ENCODE results near the gene HTT. TPM values are rescaled to one million over a fixed set of nuclear protein-coding genes. Genes with fewer than 3 reads are reported as not detected.
A peak's percentile ranks its signal among the peaks of the same experiment; 100 is the strongest.

Gene HTT
- total RNA-seq, 1 experiment from 2014 or later, result 64.4 TPM

GRCh38 chr4:3200423-3201090 lies 126.1 kb downstream of the HTT start:
- Histone ChIP-seq H3K9me3 (ENCODE audit: control insufficient read depth, low read depth, low read length) (no peaks in the 10 kb centered on the region), H3K9ac (ENCODE audit: extremely low read depth, insufficient read length, low read length) (no peak overlapping the region), H2BK12ac (ENCODE audit: insufficient read length, low read depth, low read length) (no peak overlapping the region), H3K4me2 (ENCODE audit: insufficient read depth, insufficient read length, low read length) (no peak overlapping the region), H2BK15ac (ENCODE audit: low read depth, low read length) (no peak overlapping the region), H4K91ac (ENCODE audit: insufficient read length, low read depth, low read length) (peak overlapping the region; percentile 42), H3T11ph (ENCODE audit: low read length) (no peak overlapping the region), H3K14ac (ENCODE audit: insufficient read depth, low read length) (no peak overlapping the region), H2BK5ac (ENCODE audit: insufficient read length, low read length) (no peak overlapping the region), H3K23ac (ENCODE audit: insufficient read length, low read depth, low read length) (no peak overlapping the region), H3K56ac (ENCODE audit: insufficient read length, low read depth, low read length) (no peak overlapping the region), H4K20me1 (ENCODE audit: control insufficient read depth, insufficient read depth, insufficient read length) (no peaks in the 10 kb centered on the region), H3K27ac (ENCODE audit: insufficient read length, low read depth, low read length) (no peak overlapping the region), H3K79me1 (ENCODE audit: insufficient read depth, low read depth, low read length, poor library complexity, severe bottlenecking) (no peaks in the 10 kb centered on the region), H3K79me2 (ENCODE audit: insufficient read depth, low read length) (no peaks in the 10 kb centered on the region), H3K4ac (ENCODE audit: low read depth, low read length) (no peak overlapping the region), H2AK5ac (ENCODE audit: insufficient read length, low read length) (no peak overlapping the region), H2BK20ac (ENCODE audit: low read depth, low read length, poor library complexity, severe bottlenecking) (no peak overlapping the region), H2AFZ (ENCODE audit: low read length) (no peak overlapping the region), H4K8ac (replicated peaks; ENCODE audit: insufficient read length, low read depth, low read length) (no peak overlapping the region), H3K18ac (ENCODE audit: insufficient read length, low read depth, low read length) (no peak overlapping the region), H3K4me1 (ENCODE audit: insufficient read depth, low read length) (no peaks in the 10 kb centered on the region), H3K27me3 (ENCODE audit: insufficient read depth, low read length) (no peaks in the 10 kb centered on the region), H4K5ac (ENCODE audit: insufficient read length, low read depth, low read length) (no peak overlapping the region), H3K23me2 (ENCODE audit: insufficient read length, low read depth, low read length, poor library complexity, severe bottlenecking) (no peaks in the 10 kb centered on the region), H2BK120ac (ENCODE audit: low read depth, low read length, poor library complexity, severe bottlenecking) (no peak overlapping the region)
- H3K4me3 Mint-ChIP-seq, result no peak overlapping the region
- no peaks in the 10 kb centered on the region for H3K9me3 Mint-ChIP-seq
- H3K4me1 Mint-ChIP-seq, result no peaks in the 10 kb centered on the region
- H3K36me3 Mint-ChIP-seq (ENCODE audit: insufficient read depth in 1 of 3, low read depth in 3 of 3), result peaks cover 2 to 56% (median 12%) of the 10 kb centered on the region in 3 experiments; a peak in 6 of 7 replicates
- no peak overlapping the region for H3K27ac Mint-ChIP-seq
- TF ChIP-seq, protein P1, sequence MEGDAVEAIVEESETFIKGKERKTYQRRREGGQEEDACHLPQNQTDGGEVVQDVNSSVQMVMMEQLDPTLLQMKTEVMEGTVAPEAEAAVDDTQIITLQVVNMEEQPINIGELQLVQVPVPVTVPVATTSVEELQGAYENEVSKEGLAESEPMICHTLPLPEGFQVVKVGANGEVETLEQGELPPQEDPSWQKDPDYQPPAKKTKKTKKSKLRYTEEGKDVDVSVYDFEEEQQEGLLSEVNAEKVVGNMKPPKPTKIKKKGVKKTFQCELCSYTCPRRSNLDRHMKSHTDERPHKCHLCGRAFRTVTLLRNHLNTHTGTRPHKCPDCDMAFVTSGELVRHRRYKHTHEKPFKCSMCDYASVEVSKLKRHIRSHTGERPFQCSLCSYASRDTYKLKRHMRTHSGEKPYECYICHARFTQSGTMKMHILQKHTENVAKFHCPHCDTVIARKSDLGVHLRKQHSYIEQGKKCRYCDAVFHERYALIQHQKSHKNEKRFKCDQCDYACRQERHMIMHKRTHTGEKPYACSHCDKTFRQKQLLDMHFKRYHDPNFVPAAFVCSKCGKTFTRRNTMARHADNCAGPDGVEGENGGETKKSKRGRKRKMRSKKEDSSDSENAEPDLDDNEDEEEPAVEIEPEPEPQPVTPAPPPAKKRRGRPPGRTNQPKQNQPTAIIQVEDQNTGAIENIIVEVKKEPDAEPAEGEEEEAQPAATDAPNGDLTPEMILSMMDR (conservative IDR thresholded peaks at IDR 0.05), result no peak
- no peak for DNase-seq
- no peaks in the 10 kb centered on the region for H3K27me3 Mint-ChIP-seq (ENCODE audit: low read depth)
- WGBS (ENCODE audit: extremely low coverage, insufficient read length, low lambda C conversion rate), result no CpG with 5 or more reads among the region's 8 CpGs
